Measurements from ENCODE around the gene LIPA.

DNA sequence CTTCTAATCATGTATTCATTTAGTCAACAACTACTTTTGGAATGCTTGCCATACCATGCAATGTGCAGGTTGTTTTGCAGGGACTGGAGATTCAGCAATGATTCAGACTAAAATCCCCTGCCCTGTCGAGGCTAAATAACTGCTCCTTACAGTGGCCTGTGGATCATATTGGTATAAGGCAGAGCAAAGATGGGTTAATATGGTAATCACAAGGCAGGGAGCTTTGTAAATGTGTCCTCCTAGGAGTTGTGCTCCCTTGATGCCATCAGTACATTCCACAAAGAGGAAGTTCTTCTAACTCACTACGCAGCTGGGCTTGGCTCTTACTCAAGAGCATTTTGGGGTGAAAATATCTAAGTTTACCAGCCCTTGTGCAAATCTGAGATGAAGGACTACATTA is 49.7 kb upstream of the LIPA start:
- TF ChIP-seq, protein P1, sequence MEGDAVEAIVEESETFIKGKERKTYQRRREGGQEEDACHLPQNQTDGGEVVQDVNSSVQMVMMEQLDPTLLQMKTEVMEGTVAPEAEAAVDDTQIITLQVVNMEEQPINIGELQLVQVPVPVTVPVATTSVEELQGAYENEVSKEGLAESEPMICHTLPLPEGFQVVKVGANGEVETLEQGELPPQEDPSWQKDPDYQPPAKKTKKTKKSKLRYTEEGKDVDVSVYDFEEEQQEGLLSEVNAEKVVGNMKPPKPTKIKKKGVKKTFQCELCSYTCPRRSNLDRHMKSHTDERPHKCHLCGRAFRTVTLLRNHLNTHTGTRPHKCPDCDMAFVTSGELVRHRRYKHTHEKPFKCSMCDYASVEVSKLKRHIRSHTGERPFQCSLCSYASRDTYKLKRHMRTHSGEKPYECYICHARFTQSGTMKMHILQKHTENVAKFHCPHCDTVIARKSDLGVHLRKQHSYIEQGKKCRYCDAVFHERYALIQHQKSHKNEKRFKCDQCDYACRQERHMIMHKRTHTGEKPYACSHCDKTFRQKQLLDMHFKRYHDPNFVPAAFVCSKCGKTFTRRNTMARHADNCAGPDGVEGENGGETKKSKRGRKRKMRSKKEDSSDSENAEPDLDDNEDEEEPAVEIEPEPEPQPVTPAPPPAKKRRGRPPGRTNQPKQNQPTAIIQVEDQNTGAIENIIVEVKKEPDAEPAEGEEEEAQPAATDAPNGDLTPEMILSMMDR (conservative IDR thresholded peaks at IDR 0.05; ENCODE audit: low read length), result no peak
- TF ChIP-seq EZH2phosphoT487 (IDR thresholded peaks at IDR 0.05; ENCODE audit: borderline replicate concordance, low read depth, low read length), result no peak
